ENCODE data around the gene SPRR4. TPM values are rescaled to one million over a fixed set of nuclear protein-coding genes. Genes with fewer than 3 reads are reported as not detected.

SPRR4 gene
- total and polyA plus RNA-seq, 2 donors (not counting 1 experiment from before 2014, with no cell fraction given): not detected

GRCh38 chr1:152972196-152972886 lies 1.9 kb downstream of the SPRR4 start:
- no peaks in the 10 kb centered on the region for H3K79me2 ChIP-seq (ENCODE audit: control insufficient read depth, insufficient read depth, low read length)
- ChIA-PET CTCF (no interaction called here), POLR2A (no interaction called here)
- intact Hi-C loops (cut with micrococcal nuclease): no loop called here
- no peaks in the 10 kb centered on the region for H3K9me3 Mint-ChIP-seq (ENCODE audit: insufficient read depth)
- H3K27ac Mint-ChIP-seq: no peak overlapping the region
- H3K9ac ChIP-seq (ENCODE audit: low read length): no peak overlapping the region
- no peak for DNase-seq
- H3K27ac ChIP-seq (ENCODE audit: low read length in 2 of 2): no peak overlapping the region
- no peak for ATAC-seq (ENCODE audit: low read depth)
- H3K9me3 ChIP-seq (ENCODE audit: control extremely low read depth in 1 of 3, control insufficient read depth in 2 of 3, insufficient read depth in 1 of 3, low read length in 2 of 3): peaks cover 0 to 1% (median 0%) of the 10 kb centered on the region in 3 donors
- no peak overlapping the region for H3K4me3 ChIP-seq (ENCODE audit: control extremely low read depth in 1 of 5, extremely low read depth in 1 of 5, insufficient read depth in 1 of 5, low read depth in 2 of 5, low read length in 4 of 5)
- no peak overlapping the region for H3K4me2 ChIP-seq (replicated peaks; ENCODE audit: low read depth, low read length, poor library complexity, severe bottlenecking)
- WGBS (ENCODE audit: insufficient coverage): 55% methylated on average over 1 of the region's 4 CpGs
- H3K4me1 Mint-ChIP-seq: no peaks in the 10 kb centered on the region
- no peaks in the 10 kb centered on the region for H3K4me1 ChIP-seq (ENCODE audit: control insufficient read depth in 2 of 2, insufficient read depth in 2 of 2, low read length in 2 of 2)
- no peak overlapping the region for H2AFZ ChIP-seq (ENCODE audit: insufficient read depth, low read depth, low read length, poor library complexity, severe bottlenecking)
- H3K27me3 Mint-ChIP-seq: peaks cover 28% of the 10 kb centered on the region
- no peak for TF ChIP-seq EZH2 (IDR thresholded peaks at IDR 0.05; ENCODE audit: borderline replicate concordance, insufficient read depth, low read depth, low read length, poor library complexity, severe bottlenecking)
- no peak for TF ChIP-seq CTCF (IDR thresholded peaks at IDR 0.05)
- peaks cover 0 to 6% (median 1%) of the 10 kb centered on the region in 4 experiments for H3K27me3 ChIP-seq (replicated peaks in 1 of 4; ENCODE audit: control extremely low read depth in 1 of 4, control insufficient read depth in 3 of 4, insufficient read depth in 4 of 4, low read length in 3 of 4)
- no peak overlapping the region for H3K4me3 Mint-ChIP-seq
- H4K20me1 ChIP-seq (ENCODE audit: control insufficient read depth, insufficient read depth, low read length, poor library complexity, severe bottlenecking): no peaks in the 10 kb centered on the region
- no peaks in the 10 kb centered on the region for H3K36me3 ChIP-seq (replicated peaks in 1 of 2; ENCODE audit: control extremely low read depth in 1 of 2, control insufficient read depth in 1 of 2, extremely low read depth in 1 of 2, insufficient read depth in 2 of 2, low read length in 1 of 2)

GRCh38 chr1:152976688-152977087 lies 6.2 kb downstream of the SPRR4 start:
- Histone ChIP-seq H4K20me1 (ENCODE audit: control insufficient read depth, insufficient read depth, low read length, poor library complexity, severe bottlenecking) (no peaks in the 10 kb centered on the region), H3K27ac (ENCODE audit: low read length in 2 of 2) (no peak overlapping the region), H3K9ac (ENCODE audit: low read length) (no peak overlapping the region), H3K36me3 (replicated peaks in 1 of 2; ENCODE audit: control extremely low read depth in 1 of 2, control insufficient read depth in 1 of 2, extremely low read depth in 1 of 2, insufficient read depth in 2 of 2, low read length in 1 of 2) (no peaks in the 10 kb centered on the region), H3K9me3 (ENCODE audit: control extremely low read depth in 1 of 3, control insufficient read depth in 2 of 3, insufficient read depth in 1 of 3, low read length in 2 of 3) (peaks cover 0 to 1% (median 0%) of the 10 kb centered on the region in 3 donors), H3K4me1 (ENCODE audit: control insufficient read depth in 2 of 2, insufficient read depth in 2 of 2, low read length in 2 of 2) (no peaks in the 10 kb centered on the region), H2AFZ (ENCODE audit: insufficient read depth, low read depth, low read length, poor library complexity, severe bottlenecking) (no peak overlapping the region), H3K4me3 (ENCODE audit: control extremely low read depth in 1 of 5, extremely low read depth in 1 of 5, insufficient read depth in 1 of 5, low read depth in 2 of 5, low read length in 4 of 5) (no peak overlapping the region), H3K27me3 (replicated peaks in 1 of 4; ENCODE audit: control extremely low read depth in 1 of 4, control insufficient read depth in 3 of 4, insufficient read depth in 4 of 4, low read length in 3 of 4) (peaks cover 0 to 20% (median 2%) of the 10 kb centered on the region in 4 experiments), H3K79me2 (ENCODE audit: control insufficient read depth, insufficient read depth, low read length) (no peaks in the 10 kb centered on the region), H3K4me2 (replicated peaks; ENCODE audit: low read depth, low read length, poor library complexity, severe bottlenecking) (no peak overlapping the region)
- Mint-ChIP-seq H3K4me1 (no peaks in the 10 kb centered on the region), H3K27ac (no peak overlapping the region), H3K27me3 (peaks cover 40% of the 10 kb centered on the region), H3K4me3 (no peak overlapping the region), H3K9me3 (ENCODE audit: insufficient read depth) (no peaks in the 10 kb centered on the region)
- intact Hi-C loops (cut with micrococcal nuclease): no loop called here
- no CpG with 5 or more reads among the region's 1 CpG for WGBS (ENCODE audit: insufficient coverage)
- ChIA-PET POLR2A (no interaction called here), CTCF (no interaction called here)
- no peak for ATAC-seq (ENCODE audit: low read depth)
- TF ChIP-seq EZH2 (IDR thresholded peaks at IDR 0.05; ENCODE audit: borderline replicate concordance, insufficient read depth, low read depth, low read length, poor library complexity, severe bottlenecking) (no peak), CTCF (IDR thresholded peaks at IDR 0.05) (no peak)
- DNase-seq: no peak

All from B cell (primary cell).